ENCODE measurements around the gene TRAK1.

- no peak for TF ChIP-seq TAF1 (IDR thresholded peaks at IDR 0.05; ENCODE audit: low read depth, low read length)
- TF ChIP-seq POLR2A (IDR thresholded peaks at IDR 0.05; ENCODE audit: low read depth, low read length): no peak
- TF ChIP-seq POLR2AphosphoS5 (IDR thresholded peaks at IDR 0.05; ENCODE audit: low read depth, low read length): no peak
- no peak for TF ChIP-seq SPI1 (IDR thresholded peaks at IDR 0.05; ENCODE audit: low read depth, low read length)
- TF ChIP-seq POU2F2 (IDR thresholded peaks at IDR 0.05; ENCODE audit: low read depth, low read length): no peak
- TF ChIP-seq PAX5 (IDR thresholded peaks at IDR 0.05; ENCODE audit: insufficient read depth, low read length, severe bottlenecking): no peak
Observed at GRCh38 chr3:42183991-42184632, 93.0 kb downstream of the TRAK1 start.

Measured in GM12891 (cell line).